HepG2 (cell line): ENCODE results near the gene ACCSL.

Source experiments
- CC2D1A ChIP-seq: sonication (generic); formaldehyde crosslinking; IDR thresholded peaks from 2 replicates; pipeline ENCODE4 v1.8.1; 2023; ENCODE audit warnings: mild to moderate bottlenecking, missing genetic modification reagents
- DMAP1 ChIP-seq: IDR thresholded peaks from 2 replicates; pipeline ENCODE4 v1.6.1; 2016
- GATAD1 ChIP-seq: IDR thresholded peaks from 2 replicates; pipeline ENCODE4 v1.6.1; 2016; ENCODE audit warnings: missing genetic modification reagents, missing compliant biosample characterization
- GFI1 ChIP-seq: sonication (generic); formaldehyde crosslinking; IDR thresholded peaks from 2 replicates; pipeline ENCODE4 v1.5.0; 2020; ENCODE audit warnings: missing genetic modification reagents, mild to moderate bottlenecking, borderline replicate concordance
- JUN ChIP-seq: sonication (generic); formaldehyde crosslinking; IDR thresholded peaks from 2 replicates; pipeline ENCODE4 v1.4.0; 2020; ENCODE audit warnings: mild to moderate bottlenecking, missing genetic modification reagents
- MAFG ChIP-seq: sonication (generic); formaldehyde crosslinking; IDR thresholded peaks from 2 replicates; pipeline ENCODE4 v1.5.1; 2020; ENCODE audit warnings: mild to moderate bottlenecking, missing genetic modification reagents
- ZNF260 ChIP-seq: sonication (generic); formaldehyde crosslinking; IDR thresholded peaks from 2 replicates; pipeline ENCODE4 v1.4.0; 2020; ENCODE audit warnings: missing genetic modification reagents, low read depth, mild to moderate bottlenecking, borderline replicate concordance
- ZNF644 ChIP-seq: IDR thresholded peaks from 2 replicates; pipeline ENCODE4 v1.6.1; 2016; ENCODE audit warnings: low read depth
- ZNF776 ChIP-seq: sonication (generic); formaldehyde crosslinking; IDR thresholded peaks from 2 replicates; pipeline ENCODE4 v1.4.0; 2020; ENCODE audit warnings: mild to moderate bottlenecking, missing genetic modification reagents
- TF ChIP-seq, protein P1 (sequence below): sonication (generic); formaldehyde crosslinking; IDR thresholded peaks from 2 replicates; pipeline ENCODE4 v1.5.0; 2020; ENCODE audit warnings: mild to moderate bottlenecking, missing genetic modification reagents, moderate library complexity

DNA sequence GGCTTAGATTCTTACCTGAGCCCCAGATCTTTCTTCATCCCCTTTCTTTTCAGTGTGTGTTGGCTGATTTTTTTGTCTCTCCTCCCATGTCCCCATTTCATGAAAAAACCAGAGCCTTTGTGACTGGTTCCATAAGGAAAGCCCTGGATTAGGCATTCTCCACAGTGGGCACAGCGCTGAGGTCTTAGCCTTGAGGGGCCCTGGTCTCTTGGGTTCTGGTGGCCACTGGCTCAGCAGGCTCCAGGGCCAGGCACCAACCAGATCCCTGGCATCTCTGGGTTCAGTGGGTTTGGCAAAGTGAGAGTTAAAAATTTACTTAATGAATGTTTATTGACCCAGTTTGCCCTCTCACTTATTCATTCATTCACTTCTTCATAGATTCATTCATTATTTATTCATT, 49.5 kb upstream of the ACCSL start:
- TF ChIP-seq ZNF644 (CRISPR knock-in tag) (no peak), JUN (CRISPR knock-in tag) (no peak), GFI1 (CRISPR knock-in tag) (no peak), DMAP1 (CRISPR knock-in tag) (no peak), ZNF260 (CRISPR knock-in tag) (no peak), GATAD1 (CRISPR knock-in tag) (no peak), MAFG (no peak), ZNF776 (CRISPR knock-in tag) (no peak), CC2D1A (no peak)
- TF ChIP-seq, protein P1, sequence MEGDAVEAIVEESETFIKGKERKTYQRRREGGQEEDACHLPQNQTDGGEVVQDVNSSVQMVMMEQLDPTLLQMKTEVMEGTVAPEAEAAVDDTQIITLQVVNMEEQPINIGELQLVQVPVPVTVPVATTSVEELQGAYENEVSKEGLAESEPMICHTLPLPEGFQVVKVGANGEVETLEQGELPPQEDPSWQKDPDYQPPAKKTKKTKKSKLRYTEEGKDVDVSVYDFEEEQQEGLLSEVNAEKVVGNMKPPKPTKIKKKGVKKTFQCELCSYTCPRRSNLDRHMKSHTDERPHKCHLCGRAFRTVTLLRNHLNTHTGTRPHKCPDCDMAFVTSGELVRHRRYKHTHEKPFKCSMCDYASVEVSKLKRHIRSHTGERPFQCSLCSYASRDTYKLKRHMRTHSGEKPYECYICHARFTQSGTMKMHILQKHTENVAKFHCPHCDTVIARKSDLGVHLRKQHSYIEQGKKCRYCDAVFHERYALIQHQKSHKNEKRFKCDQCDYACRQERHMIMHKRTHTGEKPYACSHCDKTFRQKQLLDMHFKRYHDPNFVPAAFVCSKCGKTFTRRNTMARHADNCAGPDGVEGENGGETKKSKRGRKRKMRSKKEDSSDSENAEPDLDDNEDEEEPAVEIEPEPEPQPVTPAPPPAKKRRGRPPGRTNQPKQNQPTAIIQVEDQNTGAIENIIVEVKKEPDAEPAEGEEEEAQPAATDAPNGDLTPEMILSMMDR (CRISPR knock-in tag): no peak
